ENCODE data around the gene TNNI3K.

Gene TNNI3K

DNA sequence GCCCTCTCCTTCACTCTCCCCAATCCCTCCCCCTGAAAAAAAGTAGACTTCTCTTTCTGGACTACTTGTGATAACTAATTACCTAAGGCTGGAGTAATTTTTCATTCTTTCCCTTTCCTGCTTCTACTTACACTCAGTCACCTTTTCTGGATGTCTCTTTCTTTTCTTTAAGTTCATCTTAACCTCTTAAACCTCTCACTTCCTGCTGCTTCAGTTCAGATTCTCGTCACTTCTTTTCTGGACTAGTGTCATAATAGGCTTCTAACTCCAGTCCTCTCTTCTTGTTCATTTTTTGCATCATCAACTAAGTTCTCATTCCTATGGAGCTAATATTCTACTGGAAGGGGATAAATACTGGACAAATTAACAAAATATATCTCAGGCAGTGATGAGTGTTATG lies 201.8 kb downstream of the TNNI3K start:
- H3K4me3 ChIP-seq (replicated peaks; ENCODE audit: low read depth, low read length) = no peak overlapping the region
- TF ChIP-seq, protein P1, sequence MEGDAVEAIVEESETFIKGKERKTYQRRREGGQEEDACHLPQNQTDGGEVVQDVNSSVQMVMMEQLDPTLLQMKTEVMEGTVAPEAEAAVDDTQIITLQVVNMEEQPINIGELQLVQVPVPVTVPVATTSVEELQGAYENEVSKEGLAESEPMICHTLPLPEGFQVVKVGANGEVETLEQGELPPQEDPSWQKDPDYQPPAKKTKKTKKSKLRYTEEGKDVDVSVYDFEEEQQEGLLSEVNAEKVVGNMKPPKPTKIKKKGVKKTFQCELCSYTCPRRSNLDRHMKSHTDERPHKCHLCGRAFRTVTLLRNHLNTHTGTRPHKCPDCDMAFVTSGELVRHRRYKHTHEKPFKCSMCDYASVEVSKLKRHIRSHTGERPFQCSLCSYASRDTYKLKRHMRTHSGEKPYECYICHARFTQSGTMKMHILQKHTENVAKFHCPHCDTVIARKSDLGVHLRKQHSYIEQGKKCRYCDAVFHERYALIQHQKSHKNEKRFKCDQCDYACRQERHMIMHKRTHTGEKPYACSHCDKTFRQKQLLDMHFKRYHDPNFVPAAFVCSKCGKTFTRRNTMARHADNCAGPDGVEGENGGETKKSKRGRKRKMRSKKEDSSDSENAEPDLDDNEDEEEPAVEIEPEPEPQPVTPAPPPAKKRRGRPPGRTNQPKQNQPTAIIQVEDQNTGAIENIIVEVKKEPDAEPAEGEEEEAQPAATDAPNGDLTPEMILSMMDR (IDR thresholded peaks at IDR 0.05; ENCODE audit: insufficient read depth, low read length, poor library complexity, severe bottlenecking) = no peak
- H3K27me3 ChIP-seq (replicated peaks; ENCODE audit: control insufficient read depth, insufficient read depth, low read length) = no peaks in the 10 kb centered on the region
- no peak for DNase-seq (ENCODE audit: extremely low read depth, insufficient read length)
- no peaks in the 10 kb centered on the region for H3K36me3 ChIP-seq (ENCODE audit: control insufficient read depth, insufficient read depth, low read length)

GRCh38 chr1:74452035-74452434 lies 216.8 kb downstream of the TNNI3K start:
- H3K4me3 ChIP-seq (replicated peaks; ENCODE audit: low read depth, low read length) = no peak overlapping the region
- TF ChIP-seq, protein P1 (IDR thresholded peaks at IDR 0.05; ENCODE audit: insufficient read depth, low read length, poor library complexity, severe bottlenecking) = no peak
- no peak for DNase-seq (ENCODE audit: extremely low read depth, insufficient read length)
- no peaks in the 10 kb centered on the region for H3K36me3 ChIP-seq (ENCODE audit: control insufficient read depth, insufficient read depth, low read length)
- no peaks in the 10 kb centered on the region for H3K27me3 ChIP-seq (replicated peaks; ENCODE audit: control insufficient read depth, insufficient read depth, low read length)

GRCh38 chr1:74453277-74453676 lies 218.1 kb downstream of the TNNI3K start:
- no peak for DNase-seq (ENCODE audit: extremely low read depth, insufficient read length)
- H3K27me3 ChIP-seq (replicated peaks; ENCODE audit: control insufficient read depth, insufficient read depth, low read length) = no peaks in the 10 kb centered on the region
- H3K36me3 ChIP-seq (ENCODE audit: control insufficient read depth, insufficient read depth, low read length) = no peaks in the 10 kb centered on the region
- TF ChIP-seq, protein P1 (IDR thresholded peaks at IDR 0.05; ENCODE audit: insufficient read depth, low read length, poor library complexity, severe bottlenecking) = no peak
- H3K4me3 ChIP-seq (replicated peaks; ENCODE audit: low read depth, low read length) = no peak overlapping the region

GRCh38 chr1:74455390-74455789 lies 220.2 kb downstream of the TNNI3K start:
- DNase-seq (ENCODE audit: extremely low read depth, insufficient read length) = no peak
- TF ChIP-seq, protein P1 (IDR thresholded peaks at IDR 0.05; ENCODE audit: insufficient read depth, low read length, poor library complexity, severe bottlenecking) = no peak
- no peak overlapping the region for H3K4me3 ChIP-seq (replicated peaks; ENCODE audit: low read depth, low read length)

DNA sequence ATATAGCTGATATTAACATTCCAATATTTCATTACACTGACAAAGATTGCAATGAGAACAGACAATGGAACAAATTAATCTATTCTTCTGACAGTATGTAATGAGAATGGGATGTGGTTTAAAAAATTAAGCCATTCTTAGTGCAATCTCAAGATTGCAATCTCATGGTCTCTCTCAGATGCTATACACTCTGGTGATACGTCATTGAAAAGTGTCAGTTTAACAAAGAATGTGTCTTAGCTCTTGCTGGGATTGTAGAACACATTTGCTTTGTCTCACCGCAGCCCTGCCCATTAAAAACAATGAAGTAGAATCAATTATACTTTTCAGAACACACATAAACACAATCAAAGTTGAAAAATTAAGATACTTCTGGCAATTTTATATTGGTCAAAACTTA lies 222.1 kb downstream of the TNNI3K start:
- Histone ChIP-seq H3K4me3 (replicated peaks; ENCODE audit: low read depth, low read length) (no peak overlapping the region), H3K36me3 (ENCODE audit: control insufficient read depth, insufficient read depth, low read length) (no peaks in the 10 kb centered on the region), H3K27me3 (replicated peaks; ENCODE audit: control insufficient read depth, insufficient read depth, low read length) (no peaks in the 10 kb centered on the region)
- TF ChIP-seq, protein P1 (IDR thresholded peaks at IDR 0.05; ENCODE audit: insufficient read depth, low read length, poor library complexity, severe bottlenecking) = no peak
- no peak for DNase-seq (ENCODE audit: extremely low read depth, insufficient read length)

More at GRCh38 chr1:74455390-74455789, 220.2 kb downstream of the TNNI3K start:
- H3K27me3 ChIP-seq (replicated peaks; ENCODE audit: control insufficient read depth, insufficient read depth, low read length) = no peaks in the 10 kb centered on the region
- H3K36me3 ChIP-seq (ENCODE audit: control insufficient read depth, insufficient read depth, low read length) = no peaks in the 10 kb centered on the region

- DNase-seq (ENCODE audit: extremely low read depth, insufficient read length) = peak; percentile 9
- Histone ChIP-seq H3K27me3 (replicated peaks; ENCODE audit: control insufficient read depth, insufficient read depth, low read length) (no peaks in the 10 kb centered on the region), H3K36me3 (ENCODE audit: control insufficient read depth, insufficient read depth, low read length) (no peaks in the 10 kb centered on the region), H3K4me3 (replicated peaks; ENCODE audit: low read depth, low read length) (no peak overlapping the region)
- TF ChIP-seq, protein P1 (IDR thresholded peaks at IDR 0.05; ENCODE audit: insufficient read depth, low read length, poor library complexity, severe bottlenecking) = no peak
Observed at GRCh38 chr1:74463333-74463988, 228.3 kb downstream of the TNNI3K start.
